H54 (cell line): ENCODE measurements around the gene MAPKAP1.
A peak's percentile ranks its signal among the peaks of the same experiment; 100 is the strongest.
"Not testable (repeated sequence)": the region's sequence is repeated elsewhere in the genome, so short reads cannot be mapped to it uniquely, and the experiment has no call there.

ENCODE experiments used
- DNase-seq: peaks from one replicate; pipeline ENCODE4 v3.0.0; 2011; ENCODE audit warnings: low spot score, mixed read lengths; ENCODE audit not compliant: insufficient read length
- FAIRE-seq: peaks from 3 replicates; lab custom pipeline; 2011; peaks lifted over from hg19 to GRCh38; lab: Jason Lieb, UNC
- POLR2A ChIP-seq: IDR thresholded peaks from 2 replicates; pipeline ENCODE4 v1.6.1; 2011; ENCODE audit warnings: low read depth, mild to moderate bottlenecking, low read length

The MAPKAP1 gene

DNA sequence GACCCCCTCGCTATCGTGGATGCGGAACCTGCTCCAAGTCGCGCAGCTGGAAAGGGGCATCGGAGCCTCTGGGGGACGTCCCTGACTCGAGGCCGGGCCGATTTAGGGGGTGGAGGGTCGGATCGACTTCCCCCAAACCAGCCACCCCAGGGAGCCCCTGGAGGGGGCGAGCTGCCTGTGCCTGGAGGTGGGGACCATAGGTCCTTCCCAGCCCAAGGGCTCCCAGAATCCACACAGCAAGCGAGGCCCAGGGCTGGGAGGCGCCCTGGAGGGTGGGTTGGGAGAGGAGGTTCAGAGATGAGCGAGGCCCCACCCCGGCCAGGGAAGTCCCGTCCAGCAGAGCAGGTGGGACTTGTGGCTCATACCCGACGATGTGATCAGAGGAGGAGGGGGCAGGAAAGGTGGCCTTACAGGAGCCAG lies 297.8 kb downstream of the MAPKAP1 start:
- no peak for DNase-seq
- TF ChIP-seq POLR2A: no peak
- no peak for FAIRE-seq

DNA sequence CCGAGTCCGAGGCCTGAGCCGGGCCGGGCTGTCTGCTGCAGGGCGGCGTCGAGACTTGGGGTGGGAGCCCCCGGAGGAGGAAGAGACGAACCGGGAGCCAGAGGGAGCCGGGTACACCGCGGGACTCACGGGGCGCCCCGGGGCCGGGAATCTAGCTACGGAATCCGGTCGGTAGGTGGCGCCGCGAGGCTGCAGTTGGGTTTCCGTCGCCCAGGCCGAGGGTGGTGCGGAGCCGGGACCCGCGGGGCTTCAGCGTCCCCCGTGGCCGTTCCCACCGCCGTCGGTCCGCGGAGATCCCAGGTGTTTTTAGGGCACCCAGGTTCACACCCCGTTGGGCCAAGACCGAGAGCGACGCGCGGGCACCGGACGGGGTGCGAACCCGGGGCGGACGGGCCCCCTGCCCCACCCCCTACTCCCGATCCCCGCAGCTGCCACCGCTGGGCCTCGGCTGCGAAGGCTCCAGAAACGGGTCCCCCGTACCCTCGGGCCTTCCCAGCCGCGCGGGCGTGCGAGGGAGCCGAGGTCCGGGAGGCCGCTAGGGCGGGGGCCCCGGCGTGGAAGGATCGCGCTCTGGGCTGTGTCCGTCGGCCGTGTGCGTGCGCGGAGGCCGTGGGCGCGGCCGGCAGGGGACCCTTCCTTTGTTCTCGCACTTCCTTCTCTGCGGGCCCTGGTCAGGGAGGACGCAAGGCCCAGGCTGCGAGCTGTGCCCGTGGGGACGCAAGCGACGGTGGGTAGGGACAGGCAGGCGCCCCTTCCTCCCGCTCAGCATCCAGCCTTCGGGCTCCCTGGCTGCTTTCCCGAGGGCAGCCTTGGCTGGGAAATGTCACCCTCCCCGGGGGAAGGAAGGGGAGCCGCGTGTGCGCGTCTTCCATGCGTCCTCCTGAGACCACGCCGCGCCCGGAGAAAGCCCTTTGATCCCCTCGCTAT lies 298.8 kb downstream of the MAPKAP1 start:
- FAIRE-seq (no peak), DNase-seq (peak; percentile 97)
- no peak for TF ChIP-seq POLR2A

DNA sequence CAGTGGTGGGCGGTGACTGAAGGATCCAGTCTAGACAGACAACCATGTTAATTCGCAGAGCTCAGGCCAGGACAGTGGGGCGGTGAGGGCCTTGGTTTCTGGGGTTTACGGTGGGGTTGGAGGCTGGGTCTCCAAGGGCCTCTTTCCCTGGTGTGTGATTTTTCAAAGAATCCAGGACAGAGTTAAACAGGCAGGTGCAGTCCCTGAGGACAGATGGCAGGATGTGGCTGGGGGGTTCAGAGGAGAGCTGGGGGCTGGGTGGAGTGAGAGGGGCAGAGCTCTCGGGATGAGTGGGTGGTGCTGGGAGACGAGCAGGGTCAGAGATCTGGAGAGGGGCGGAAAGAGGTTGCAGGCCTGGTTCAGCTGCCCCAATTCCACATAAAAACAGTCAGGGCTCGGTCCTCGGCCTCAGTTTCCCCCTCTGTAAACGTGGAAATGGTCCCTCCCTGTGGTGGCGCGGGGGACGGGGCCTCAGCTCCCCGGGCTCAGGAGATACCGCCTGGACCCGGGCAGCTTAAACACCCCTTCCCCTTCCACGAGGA lies 299.5 kb downstream of the MAPKAP1 start:
- no peak for FAIRE-seq

DNA sequence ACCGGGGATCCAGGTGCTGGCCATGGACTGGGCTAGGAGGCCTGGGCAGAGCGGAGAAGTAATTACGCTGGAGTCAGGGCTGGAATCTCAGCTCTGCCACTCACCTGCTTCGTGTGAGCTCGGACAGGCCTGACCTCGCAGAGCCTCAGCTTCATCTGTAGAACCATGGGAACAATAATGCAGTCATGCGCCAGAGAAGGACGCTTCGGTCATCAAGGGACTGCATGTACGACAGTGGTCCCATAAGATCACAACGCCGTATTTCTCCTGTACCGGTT lies 300.3 kb downstream of the MAPKAP1 start:
- no peak for DNase-seq
- no peak for FAIRE-seq
- no peak for TF ChIP-seq POLR2A

More for the DNA sequence above, 299.5 kb downstream of the MAPKAP1 start:
- no peak for TF ChIP-seq POLR2A
- DNase-seq: no peak

DNA sequence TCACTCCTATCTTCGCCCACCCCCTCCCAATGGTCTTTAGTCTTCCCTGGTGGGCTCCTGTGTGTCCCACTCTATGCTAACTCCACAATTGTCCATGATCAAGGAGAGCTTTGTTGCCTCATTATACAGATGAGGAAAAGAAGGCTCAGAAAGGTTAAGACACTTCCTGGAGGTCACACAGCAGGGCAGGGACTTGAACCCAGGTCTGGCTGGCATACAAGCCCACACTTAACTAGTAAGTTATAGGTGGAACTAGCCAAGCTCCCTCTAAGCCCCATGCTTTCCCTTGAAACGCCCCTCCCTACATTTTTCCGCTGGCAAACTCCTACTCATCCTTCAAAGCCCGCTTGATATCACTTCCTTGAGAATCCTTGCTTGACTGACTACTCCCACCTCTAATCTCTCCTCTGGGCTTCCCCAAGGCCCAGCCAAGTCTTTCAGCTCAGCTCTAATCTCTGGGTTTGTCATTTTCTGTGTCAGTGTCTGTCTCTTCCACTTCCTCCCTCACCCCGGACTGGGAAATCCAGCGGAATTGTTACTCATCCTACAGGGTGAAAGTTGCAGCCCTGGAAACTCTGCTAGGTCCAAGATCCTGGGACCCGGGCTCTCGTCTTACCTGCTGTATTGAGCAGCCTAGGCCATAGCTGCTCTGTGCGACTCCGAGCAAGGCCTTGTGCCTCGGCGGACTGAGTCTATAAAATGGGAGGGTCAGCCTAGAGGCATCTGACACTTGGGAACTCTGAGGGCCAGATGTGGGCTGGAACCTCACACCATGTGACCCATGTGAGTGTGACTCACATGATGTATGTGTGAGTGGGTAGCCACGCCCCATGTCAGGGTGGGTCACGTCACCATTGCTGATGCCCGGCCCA lies 300.8 kb downstream of the MAPKAP1 start:
- DNase-seq (peak; percentile 100), FAIRE-seq (peak; percentile 94)
- no peak for TF ChIP-seq POLR2A

DNA sequence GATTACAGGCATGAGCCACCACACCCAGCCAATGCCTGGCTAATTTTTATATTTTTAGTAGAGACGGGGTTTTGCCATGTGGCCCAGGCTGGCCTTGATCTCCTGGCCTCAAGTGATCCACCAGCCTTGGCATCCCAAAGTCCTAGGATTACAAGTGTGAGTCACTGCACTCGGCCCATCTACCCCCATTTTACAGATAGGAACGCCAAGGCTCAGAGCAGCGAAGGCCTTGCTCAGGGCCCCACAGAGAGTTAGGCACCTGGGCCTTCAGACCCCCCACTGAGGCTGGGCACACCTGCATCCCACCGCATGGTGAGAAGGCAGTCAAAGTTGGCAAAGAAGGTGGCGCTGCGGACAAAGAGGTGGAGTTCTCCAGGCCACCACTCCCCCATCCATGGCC lies 302.3 kb downstream of the MAPKAP1 start:
- no peak for FAIRE-seq
- TF ChIP-seq POLR2A: no peak

DNA sequence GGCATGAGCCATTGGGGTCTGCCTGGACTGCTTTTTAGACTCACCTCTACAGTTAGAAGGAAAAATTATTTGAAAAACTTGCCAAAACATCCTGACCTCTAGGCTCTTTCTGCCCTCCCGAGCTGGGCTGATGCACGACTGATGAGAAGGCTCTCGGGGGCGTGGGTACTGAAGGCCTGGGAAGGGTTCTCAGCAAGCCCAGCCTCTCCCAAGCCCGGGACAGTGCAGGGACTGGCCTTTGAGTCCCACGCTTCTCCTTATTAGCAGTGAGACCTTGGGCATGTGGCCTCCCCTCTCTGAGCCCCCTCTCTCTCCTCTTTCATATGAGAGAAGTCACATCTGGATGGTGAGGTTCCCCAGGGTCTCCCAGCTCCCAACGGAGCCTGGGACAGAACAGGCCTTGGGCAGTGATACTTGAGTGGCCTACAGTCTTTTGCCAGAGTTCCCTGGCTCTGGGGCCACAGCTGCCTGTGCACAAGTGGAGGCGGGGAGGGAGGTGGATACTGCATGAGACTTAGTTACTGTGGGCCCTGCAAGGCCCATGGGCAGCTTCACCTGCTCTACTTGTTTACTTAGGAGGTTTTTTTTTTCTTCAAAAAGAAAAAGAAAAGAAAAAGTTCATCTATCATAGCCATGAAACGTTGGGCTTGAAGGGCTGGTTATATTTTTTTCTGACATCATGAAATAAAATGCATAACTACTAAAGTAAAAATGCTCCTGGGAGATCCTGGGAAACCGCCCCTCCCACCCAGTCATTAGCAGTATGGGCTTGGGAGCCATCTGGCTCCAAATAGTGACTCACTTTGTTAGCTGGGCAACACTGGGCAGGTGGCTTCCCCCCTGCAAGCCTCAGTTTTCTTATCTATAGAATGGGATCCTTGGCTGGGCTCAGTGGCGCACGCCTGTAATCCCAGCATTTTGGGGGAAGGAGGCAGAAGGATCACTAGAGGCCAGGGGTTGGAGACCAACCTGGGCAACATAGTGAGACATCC lies 306.0 kb downstream of the MAPKAP1 start:
- FAIRE-seq (no peak), DNase-seq (no peak)
- no peak for TF ChIP-seq POLR2A

More for the DNA sequence above, 302.3 kb downstream of the MAPKAP1 start:
- DNase-seq: no peak

DNA sequence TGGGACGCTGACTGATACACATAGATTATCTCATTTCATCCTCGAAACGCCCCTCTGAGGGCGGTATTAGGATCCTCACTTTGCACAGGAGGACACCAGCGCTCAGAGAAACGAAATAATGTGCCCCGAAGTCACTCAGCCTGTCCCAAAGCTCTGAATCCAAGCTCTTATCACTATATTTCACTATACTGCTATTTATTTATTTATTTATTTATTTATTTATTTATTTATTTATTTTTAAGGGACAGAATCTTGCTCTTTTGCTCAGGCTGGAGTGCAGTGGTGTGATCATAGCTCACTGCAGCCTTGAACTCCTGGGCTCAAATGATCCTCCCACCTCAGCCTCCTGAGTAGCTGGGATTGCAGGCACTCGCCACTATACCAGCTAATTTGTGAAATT lies 306.8 kb downstream of the MAPKAP1 start:
- not testable (repeated sequence) for FAIRE-seq, DNase-seq

DNA sequence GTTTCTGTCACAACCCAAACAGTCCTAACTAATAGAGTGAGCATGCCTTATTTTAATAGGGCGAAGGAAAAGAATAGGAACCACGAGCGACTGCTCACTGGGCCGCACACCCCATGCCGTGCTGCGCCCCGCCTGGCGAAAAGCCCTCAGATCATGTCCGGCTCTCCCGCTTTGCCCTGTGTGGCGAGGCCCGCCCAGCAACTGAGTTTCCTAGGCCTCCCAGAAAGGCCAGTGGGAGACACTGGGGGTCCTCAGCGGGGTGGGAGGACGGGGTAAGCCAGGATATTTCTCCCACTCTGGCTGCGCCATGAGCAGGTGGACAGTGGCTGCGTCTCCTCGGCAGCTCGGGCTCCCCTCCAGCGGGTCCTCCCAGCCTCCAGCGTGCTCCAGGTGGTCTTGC lies 307.3 kb downstream of the MAPKAP1 start:
- no peak for DNase-seq
- TF ChIP-seq POLR2A: no peak
- FAIRE-seq: no peak

DNA sequence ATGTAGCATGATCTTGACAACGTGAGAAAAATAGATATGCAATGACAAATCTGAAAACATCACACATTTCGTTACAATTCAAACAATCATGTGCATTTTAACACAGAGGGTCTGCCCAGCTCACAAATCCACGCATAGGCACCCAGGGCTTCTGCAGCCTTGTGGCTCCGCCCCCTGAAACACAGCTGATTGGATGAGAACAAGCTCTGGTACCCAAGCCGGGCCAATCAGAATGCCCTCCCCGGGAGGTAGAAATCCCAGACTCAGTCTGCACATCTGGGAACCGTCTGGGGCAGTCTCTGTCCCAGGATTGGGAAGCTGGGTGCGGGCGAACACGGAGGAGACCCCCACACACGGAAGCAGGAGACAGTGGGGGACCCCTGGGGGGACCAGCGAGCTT lies 307.8 kb downstream of the MAPKAP1 start:
- DNase-seq: no peak
- no peak for FAIRE-seq
- no peak for TF ChIP-seq POLR2A

DNA sequence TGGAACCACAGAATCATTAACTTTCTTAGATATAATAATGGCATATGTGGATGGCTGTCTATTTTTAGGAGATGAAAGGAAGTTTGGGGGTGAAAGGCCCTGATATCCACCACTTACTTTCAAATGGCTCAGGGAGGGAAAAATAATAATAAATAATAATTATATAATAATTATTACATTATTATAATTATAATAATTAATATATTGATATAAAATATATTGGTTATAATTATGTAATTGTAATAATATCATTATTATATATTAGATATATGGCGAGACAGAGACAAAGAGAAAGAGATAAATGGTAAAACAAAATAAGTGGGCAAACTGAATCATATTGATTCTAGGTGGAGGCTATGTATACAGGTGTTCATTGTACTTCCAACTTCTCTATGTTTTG lies 308.8 kb downstream of the MAPKAP1 start:
- TF ChIP-seq POLR2A: no peak
- no peak for FAIRE-seq
- DNase-seq: no peak

DNA sequence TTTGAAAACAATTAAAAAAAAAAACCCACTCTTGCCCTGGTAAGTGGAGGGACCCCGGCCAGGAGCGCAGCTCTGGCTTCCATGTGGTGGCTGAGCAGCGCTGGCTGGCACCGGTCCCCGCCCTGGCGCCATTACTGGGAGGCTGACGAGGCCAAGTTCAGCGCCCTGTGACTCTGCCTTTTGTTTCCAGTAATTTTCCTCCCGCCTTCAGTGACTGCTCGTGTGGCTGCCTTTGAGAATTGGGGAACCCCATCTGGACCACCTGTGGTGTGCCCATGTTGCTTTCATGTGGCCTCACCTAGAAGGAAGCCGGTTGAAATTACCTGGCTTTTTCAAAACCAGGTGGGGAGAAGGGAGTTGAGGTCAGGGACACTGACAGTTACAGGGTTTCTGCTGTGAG lies 309.3 kb downstream of the MAPKAP1 start:
- FAIRE-seq (no peak), DNase-seq (no peak)
- no peak for TF ChIP-seq POLR2A

DNA sequence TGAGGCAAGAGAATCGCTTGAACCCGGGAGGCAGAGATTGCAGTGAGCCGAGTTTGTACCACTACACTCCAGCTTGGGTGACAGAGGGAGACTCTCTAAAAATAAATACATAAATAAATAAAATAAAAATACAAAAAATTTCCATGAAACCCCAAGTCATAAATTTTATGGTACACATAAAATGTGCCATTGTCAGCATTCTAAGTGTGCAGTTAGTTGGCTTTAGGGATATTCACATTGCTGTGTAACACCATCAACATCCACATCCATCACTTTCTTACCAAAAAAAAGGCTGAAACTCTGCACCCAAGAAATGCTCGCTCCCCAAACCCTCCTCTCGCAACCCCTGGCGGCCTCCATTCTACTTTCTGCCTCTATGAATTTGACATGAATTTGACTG lies 310.2 kb downstream of the MAPKAP1 start:
- DNase-seq: no peak
- no peak for TF ChIP-seq POLR2A
- FAIRE-seq: no peak

DNA sequence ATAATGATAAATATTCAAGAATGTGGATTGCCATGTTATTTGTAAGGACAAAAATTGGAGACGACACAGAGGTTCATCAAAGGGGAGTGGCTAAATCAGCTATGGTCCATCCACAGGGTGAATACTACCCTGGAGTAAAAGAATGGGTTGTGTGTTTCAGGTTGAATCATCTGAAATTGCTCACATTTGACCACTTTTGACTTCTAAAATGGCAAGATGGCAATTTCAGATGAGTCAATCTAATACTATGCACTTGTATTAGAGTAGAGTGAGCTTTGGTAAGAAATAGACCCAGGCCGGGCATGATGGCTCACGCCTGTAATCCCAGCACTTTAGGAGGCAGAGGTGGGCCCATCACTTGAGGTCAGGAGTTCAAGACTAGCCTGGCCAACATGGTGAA lies 313.6 kb downstream of the MAPKAP1 start:
- DNase-seq: peak; percentile 90
- no peak for TF ChIP-seq POLR2A
- FAIRE-seq: peak; percentile 90
